GM19351 (cell line): ENCODE data around the gene MFN2.
A peak's percentile ranks its signal among the peaks of the same experiment; 100 is the strongest.
"Not testable (repeated sequence)": the region's sequence is repeated elsewhere in the genome, so short reads cannot be mapped to it uniquely, and the experiment has no call there.

Experiments
- ATAC-seq: cut with Tn5 transposase; IDR thresholded peaks from one replicate; pipeline ENCODE4 v1.9.1; 2021; ENCODE audit warnings: mild to moderate bottlenecking, moderate library complexity; ENCODE audit not compliant: unreplicated experiment

MFN2 gene

DNA sequence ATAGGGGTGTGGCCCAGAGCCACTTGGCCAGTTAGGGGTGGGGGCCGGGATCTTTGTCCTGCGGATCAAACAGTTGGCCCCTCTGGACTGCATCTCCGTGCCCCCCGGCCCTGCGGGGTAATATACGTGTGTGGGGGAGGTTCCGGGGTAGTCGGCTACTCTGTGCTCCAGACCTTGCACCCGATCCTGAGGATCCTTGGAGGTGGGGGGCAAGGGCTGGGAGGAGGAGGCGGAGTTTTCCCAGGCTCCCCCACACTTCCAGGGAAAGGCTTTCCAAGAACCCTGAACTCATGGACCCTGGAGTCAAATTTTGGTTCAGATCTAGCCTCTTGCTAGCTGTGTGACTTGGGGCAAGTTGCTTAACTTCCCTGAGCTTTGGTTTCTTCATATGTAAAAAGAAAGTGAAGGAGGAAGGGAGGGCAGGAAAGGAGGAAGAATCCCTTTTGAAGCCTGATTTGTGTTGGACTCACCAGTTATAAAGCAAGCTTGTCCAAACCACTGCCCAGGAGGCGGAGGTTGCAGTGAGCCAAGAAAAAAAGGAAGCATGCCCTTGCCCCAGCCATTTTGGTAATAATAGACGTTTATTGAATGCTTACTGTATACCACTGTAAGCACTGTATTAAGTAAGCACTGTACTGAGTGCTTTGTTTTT is 39.7 kb downstream of the MFN2 start:
- no peak for ATAC-seq

DNA sequence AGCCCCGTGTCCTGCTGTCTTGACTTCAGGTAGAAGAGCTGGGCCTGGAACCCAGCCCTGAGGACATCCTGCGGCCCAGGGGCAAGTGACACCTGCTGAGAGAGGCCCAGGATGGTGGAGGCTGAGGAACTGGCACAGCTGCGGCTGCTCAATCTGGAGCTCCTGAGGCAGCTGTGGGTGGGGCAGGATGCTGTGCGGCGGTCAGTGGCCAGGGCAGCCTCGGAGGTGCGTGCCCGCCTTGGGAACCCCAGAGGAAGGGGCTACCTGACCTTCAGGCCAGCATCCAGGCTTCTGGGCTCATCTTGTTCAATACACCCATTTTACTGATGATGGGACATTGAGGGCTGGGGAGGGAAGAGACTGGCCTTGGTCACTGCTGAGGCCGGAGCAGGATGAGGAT is 41.4 kb downstream of the MFN2 start:
- ATAC-seq, result no peak

DNA sequence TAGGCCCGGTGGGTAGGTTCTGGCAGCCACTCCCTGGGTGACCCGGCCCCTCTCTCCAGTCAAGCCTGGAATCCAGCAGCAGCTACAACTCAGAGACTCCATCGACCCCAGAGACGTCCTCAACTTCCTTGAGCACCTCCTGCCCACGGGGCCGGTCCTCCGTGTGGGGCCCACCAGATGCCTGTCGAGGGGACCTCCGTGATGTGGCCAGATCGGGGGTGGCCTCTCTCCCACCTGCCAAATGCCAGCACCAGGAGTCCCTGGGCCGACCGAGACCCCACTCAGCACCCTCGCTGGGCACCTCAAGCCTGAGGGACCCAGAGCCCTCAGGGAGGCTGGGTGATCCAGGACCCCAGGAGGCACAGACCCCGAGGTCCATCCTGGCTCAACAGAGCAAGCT is 41.8 kb downstream of the MFN2 start:
- ATAC-seq, result no peak

DNA sequence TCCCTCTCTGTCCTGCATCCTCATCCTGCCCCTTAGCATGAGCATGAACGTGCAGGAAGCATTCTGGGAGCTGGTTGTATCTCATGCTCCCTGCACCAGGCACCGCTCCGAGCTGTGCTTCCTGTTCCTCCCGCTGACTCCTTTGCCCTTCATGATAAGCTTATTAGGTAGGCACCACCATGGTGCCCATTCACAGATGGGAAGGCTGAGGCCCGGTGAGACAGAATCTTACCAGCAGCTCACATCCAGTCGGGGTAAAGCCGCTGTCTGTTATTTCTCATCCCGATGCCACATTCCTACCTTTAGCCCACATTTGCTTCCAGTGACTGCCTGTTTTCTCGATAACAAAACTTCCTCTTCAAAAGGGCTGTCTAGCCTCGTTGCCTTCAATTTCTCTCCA is 46.3 kb downstream of the MFN2 start:
- ATAC-seq, result no peak

DNA sequence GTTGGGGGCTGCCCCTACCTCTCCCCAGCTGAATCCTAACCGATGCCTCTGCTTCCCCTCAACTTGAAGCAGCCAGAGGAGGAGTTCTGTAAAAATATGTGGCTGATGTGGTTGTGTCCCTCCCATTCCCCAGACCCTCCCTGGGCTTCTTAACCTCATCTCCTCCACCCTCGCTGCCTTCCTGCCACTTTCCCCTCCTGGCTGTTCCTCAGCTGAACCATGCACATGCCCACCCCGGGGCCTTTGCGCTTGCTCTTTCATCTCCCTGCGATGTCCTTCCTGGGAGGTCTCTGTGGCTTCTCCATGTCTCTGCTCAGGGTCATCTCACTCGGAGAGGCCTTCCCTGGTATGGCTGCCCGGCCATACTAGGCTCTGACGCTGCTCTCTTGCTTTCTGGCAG is 48.0 kb downstream of the MFN2 start:
- ATAC-seq, result no peak

DNA sequence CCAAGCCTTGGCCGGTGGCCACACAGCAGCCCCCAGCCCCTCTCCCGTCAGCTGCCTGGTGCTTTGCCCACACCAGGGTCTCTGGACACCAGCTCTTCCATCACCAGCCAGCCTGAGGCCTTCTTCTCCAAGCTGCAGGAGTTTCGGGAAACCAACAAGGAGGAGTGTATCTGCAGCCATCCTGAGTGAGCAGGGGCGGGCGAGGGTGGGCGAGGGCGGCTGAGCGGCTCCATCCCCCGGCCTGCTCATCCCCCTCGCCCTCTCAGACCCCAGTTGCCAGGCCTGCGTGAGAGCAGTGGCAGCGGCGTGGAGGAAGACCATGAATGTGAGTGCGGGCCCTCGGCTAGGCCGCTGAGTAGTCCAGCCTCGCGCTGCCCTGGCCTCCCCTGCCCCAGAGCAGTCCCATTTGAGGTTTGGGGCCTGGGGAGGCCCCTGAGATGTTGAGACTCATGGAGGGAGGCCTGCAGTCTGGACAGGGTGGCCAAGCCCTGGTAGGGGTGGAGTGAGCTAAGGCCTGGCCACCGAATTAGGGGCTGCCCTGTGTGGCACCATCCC is 48.8 kb downstream of the MFN2 start:
- no peak for ATAC-seq

DNA sequence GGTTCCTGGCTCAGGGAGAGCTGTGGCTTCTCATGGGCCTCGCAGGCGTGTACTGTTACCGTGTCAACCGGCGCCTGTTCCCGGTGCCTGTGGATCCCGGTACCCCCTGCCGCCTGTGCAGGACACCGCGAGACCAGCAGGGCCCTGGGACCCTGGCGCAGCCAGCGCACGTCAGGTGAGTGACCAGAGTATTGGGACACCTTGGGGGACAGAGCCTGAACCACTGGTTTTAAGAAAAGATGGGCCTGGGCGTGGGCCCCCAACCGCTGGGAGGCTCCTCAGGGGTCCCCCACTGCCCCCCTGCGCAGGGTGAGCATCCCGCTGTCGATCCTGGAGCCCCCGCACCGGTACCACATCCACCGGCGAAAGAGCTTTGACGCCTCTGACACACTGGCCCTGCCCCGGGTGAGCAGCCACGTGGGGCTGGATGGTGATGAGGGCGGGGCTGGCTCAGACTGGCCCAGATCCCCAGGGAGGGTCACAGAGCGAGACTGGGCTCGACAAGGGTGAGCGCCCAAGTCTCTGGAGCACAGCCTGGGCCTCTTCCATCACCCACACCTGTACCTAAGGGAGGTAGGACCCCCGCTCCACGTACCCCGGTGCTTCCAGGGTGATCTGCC is 49.6 kb downstream of the MFN2 start:
- no peak for ATAC-seq

DNA sequence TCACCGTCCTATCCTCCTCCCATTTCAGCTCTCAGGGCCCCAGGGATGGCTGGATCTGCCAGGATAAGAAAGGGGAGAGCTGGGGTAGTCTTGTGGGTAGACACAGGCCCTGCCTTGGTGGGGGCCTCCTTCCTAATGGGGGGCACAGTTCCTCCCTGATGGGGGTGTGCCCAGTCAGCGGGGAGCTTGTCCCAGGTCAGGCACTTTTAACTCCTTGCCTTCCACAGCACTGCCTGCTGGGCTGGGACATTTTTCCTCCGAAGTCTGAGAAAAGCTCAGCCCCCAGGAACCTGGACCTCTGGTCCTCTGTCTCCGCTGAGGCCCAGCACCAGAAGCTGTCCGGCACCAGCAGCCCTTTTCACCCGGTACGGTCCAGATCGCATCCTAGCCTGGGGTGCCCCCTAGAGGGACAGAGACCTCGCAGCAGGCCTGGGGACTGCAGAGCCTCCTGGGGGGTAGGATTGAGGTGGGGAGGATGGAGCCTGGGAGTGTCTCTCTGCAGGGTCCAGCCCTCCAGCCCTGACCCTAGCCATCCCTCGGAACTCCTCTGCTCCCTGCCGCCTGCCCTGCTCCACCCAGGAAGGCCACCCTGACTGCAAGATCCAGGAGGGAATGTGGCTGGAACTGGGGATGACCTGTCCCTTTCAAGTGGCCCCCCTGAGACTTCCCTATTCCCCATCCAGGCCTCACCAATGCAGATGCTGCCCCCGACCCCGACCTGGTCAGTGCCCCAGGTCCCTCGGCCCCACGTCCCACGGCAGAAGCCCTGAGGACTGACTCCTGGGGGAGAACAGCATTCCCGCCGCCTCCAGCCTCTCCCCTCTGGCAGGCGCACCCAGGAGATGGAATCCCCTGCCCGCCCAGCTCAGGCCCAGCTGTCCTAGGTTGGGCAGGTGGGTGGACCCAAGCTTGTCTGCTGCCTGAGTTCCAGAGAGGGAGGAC is 51.1 kb downstream of the MFN2 start:
- no peak for ATAC-seq

DNA sequence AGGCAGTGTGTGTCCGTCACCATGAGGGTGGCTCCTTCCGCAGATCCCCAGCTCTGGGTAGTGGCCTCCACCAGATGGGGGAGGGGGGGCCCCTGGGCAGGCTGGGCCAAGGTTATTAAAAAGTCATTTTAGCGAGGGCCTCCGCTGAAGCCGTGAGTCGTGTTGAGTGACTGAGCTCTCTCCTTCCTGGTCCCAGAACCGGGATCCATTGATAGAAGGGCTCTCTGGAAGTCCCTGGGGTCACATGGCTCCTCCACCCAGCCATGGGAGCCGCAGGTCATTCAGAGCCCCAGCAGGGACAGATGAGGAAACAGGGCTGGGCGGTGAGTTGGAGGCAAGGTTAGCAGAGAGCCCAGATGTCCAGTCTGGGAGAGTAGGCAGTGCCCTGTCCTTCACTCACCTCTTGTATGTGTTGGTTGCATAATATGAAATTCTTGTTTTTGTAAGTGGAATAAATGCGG is 51.9 kb downstream of the MFN2 start:
- ATAC-seq, result no peak

DNA sequence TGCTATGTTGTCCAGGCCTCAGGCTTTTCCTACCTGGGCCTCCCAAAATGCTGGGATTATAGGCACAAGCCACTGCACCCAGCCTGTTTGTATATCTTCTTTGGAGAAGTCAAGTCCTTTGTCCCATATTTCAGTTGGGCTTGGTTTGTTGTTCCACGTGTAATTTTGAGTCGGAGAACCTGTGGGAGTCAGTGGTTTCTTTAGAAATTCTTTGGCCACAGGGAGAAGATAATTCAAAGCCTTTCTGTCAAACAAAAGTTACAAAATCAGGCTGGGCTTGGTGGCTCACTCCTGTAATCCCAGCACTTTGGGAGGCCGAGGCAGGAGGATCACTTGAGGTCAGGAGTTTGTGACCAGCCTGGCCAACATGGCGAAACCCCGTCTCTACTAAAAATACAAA is 53.2 kb downstream of the MFN2 start:
- not testable (repeated sequence) for ATAC-seq

DNA sequence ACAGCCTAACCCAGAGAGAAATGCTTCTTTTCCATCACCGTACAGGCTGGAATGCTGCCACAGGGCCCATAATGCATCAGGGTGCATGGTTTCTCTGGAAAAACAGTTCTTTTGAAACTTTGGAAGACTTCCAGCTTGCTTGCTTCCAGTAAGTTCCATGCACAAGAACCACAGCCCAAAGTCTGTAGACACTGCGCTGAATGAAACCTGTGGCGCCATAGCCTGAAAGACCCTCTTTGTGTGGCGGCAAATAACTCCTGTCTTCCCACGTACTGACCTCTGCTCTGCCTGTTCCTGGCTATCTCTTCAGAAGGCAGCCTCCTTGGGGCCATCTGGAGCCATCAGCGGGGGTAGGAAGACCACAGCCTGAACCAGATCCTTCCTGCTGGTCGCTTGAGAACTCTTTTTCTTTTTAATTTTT is 54.1 kb downstream of the MFN2 start:
- ATAC-seq, result no peak

DNA sequence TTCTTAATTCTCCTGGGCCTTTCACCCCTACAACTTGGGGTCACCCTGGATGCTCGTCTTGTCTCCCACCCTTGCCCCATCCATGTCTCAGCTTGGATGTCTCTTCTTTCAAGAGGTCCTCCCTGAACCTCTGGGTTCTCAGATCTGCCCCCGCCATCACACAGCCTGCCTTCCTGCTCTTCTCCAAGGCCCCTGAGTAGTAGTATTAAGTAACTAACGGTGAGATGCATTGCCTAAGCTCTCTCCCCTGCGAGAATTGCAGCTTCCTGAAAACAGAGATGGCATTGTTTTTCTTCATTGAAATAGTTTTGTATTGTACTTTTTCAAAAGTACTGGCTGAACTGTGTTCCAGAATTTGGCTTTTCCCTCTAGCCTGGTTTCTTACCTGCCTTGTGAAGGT is 55.1 kb downstream of the MFN2 start:
- no peak for ATAC-seq

DNA sequence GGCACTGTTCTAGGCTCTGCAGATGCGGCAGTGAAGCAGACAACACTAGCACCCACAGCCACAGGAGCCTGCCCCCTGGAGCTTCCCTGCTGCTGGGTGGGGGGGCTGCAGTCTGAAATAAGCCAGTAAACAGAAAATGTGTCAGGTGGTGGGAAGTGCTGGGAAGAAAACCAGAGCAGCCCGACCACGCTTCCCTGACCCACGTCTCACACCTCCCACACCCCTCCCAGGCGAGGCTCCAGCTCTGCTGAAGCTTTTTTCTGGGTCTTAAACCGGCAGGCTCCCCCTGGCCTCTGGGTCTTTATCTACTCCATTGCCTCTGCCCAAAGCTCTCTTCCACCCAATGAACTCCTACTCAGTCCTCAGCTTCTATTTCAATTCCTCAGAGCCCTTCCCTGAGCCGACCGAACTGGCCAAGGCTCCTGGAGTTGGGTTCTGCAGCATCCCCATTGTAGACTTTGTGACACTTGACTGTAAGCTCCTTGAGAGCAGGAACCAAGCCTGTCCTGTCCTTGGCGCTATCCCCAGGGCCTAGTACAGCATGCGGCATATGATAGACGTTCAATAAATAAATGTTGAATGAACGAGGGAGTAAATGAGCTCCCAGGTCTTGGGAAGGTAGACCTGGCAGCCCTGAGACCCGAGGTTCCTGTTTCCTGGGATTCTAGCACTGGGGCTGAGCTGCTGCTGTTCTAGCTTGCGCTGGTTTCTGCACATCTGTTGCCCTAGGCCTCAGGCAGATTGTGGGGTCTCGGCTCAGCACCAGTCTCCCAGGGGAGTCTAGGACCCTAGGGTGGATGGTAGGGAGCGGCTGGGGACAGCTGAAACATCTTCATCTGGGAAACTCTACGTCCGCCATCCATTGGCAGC is 57.5 kb downstream of the MFN2 start:
- no peak for ATAC-seq

DNA sequence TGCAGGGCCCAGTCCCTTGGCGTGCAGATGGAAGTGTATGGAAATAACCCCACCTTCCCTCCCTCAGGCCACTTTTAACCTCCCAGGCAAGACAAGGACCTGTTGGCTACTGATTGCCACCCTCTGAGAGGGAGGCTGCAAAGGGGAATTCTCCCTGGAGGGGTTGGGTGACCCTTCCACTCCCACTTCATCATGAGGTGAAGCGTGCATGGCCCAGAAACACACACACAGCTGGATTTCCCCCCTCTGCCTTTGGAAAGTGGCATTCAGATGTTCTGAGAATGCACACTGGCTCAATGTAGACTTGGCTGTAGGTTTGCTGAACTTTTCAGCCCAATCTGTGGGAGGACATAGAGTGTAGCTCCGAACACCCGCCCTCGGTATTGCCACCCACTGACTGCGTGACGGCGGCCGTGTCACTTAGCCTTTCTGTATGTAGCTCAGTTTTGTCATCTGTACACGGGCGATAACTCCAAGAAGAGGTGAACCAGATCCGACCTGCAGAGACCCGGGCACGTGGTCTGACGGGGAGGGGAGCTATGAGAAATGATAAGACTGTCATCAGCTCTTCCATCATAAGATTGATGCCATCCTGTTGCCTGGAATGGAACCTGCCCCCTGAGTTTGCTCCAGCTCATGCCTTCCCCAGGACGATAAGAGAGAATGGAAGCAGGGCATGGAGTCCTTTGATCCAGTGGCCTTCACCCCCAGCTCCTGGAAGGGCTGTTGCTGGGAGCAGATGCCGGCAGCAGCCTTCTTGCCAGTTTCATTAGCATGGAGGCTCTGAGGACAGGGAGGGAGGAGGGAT is 58.3 kb downstream of the MFN2 start:
- no peak for ATAC-seq

DNA sequence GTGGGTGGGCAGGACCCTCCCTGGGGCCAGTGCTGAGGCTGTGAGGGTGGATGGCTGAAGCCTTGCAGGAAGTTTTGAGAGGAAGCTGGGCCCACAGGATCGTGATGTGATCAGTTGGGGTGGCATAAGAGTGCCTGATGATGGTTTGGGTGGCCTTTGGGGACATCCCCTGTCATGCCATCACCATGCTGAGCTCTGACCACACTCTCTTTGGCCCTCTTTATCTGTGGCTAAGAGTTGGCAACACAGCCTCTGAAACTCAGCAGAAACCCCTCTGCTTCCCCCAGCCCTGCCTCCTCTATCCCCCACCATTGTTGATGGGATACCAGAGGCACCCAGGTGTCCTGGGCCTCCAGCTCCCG is 58.9 kb downstream of the MFN2 start:
- no peak for ATAC-seq

DNA sequence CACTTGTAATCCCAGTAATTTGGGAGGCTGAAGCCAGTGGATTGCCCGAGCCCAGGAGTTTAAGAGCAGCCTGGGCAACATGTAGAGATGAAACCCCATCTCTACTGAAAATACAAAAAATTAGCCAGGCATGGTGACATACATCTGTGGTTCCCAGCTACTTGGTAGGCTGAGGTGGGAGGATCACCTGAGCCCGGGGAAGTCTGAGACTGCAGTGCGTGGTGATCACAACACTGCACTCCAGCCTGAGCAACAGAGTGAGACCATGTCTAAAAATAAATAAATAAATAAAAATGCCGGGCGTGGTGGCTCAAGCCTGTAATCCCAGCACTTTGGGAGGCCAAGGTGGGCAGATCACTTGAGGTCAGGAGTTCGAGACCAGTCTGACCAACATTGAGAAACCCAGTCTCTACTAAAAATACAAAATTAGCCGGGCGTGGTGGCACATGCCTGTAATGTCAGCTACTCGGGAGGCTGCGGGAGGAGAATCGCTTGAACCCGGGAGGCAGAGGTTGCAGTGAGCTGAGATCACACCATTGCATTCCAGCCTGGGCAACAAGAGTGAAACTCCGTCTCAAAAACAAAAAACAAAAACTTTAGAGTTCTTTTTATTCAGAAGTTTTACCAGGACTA is 59.7 kb downstream of the MFN2 start:
- ATAC-seq, result peak; percentile 43

DNA sequence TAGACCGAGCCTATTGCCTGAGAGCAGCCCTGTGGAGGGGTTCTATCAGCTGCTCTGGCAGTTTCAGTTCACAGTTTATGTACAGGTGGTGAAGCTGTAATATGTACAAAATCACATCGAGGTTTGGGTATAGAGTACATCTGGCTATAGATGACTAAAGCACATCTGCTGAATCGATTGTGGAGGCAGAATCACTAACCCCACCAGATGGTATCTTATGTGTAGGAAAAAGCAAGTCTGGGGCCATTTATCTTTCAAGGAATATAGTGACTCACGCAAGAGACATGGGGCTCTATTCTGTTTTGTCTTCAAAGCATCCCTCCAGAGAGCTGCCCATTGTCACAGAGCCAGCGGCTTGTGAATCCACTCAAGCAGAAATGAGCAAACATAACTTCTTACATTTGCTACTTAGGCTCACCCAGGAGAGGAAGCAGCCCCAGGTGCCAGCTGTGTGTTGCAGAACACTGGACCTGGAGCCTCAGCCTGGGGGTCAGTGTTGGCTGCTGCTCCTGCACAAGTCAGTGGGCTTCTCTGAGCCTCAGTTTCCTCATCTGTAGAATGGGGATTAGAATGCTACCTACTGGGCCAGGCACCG is 60.3 kb downstream of the MFN2 start:
- ATAC-seq, result peak; percentile 73

DNA sequence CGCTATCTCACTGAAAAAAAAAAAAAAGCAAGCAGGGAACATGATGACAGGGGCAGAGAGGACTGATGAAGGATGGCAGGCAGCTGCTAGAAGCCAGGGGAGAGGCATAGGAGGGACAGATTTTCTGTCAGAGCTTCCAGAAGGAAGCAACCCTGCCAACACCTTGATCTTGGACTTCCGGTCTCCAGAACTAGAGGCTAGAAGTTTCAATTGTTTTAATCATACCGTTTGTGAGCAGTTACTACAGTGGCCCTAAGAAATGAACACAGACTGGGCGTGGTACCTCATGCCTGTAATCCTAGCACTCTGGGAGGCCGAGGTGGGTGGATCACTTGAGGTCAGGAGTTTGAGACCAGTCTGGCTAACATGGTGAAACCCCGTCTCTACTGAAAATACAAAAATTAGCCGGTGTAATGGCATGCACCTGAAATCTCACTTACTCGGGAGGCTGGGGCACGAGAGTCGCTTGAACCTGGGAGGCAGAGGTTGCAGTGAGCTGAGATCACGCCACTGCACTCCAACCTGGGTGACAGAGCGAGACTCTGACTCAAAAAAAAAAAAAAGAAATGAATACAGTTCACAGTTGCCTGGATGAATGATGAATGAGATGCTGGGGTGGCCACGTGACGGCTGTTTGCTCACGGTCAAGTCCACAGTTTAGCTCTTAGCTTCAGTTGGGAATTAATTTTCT is 64.1 kb downstream of the MFN2 start:
- ATAC-seq, result not testable (repeated sequence)
